T-helper 2 cell (primary cell): ENCODE results near the gene FTMT.
"Not testable (repeated sequence)": the region's sequence is repeated elsewhere in the genome, so short reads cannot be mapped to it uniquely, and the experiment has no call there.

Experiments
- DNase-seq, 5 experiments: peaks; one replicate each; pipeline versions ENCODE4 v3.0.0 to v3.0.0-alpha.2; 2012 to 2022
- total RNA-seq, 2 donors: gene quantifications; one replicate each; lab custom pipeline; 2026; lab: John Stamatoyannopoulos, UW

The FTMT gene
- total RNA-seq: 0 reads per million in 2 donors

GRCh38 chr5:121851643-121852574 is at the start of gene FTMT:
TSS of gene FTMT (plus strand) at chr5:121851882. CDS start at chr5:121851964, 82 bp downstream.
- DNase-seq: no peak

GRCh38 chr5:121805251-121805650 is 46.4 kb upstream of the FTMT start:
- not testable (repeated sequence) for DNase-seq

GRCh38 chr5:121805911-121806310 is 45.8 kb upstream of the FTMT start:
- no peak for DNase-seq

GRCh38 chr5:121816164-121816563 is 35.5 kb upstream of the FTMT start:
- DNase-seq: no peak

- no peak for DNase-seq
Measured at GRCh38 chr5:121819682-121820261, 31.9 kb upstream of the FTMT start.

- no peak for DNase-seq
Measured at GRCh38 chr5:121833617-121834016, 18.1 kb upstream of the FTMT start.

- DNase-seq: no peak
Measured at GRCh38 chr5:121834021-121834420, 17.7 kb upstream of the FTMT start.

- DNase-seq: no peak
Measured at GRCh38 chr5:121841892-121842291, 9.8 kb upstream of the FTMT start.

- no peak for DNase-seq
Measured at GRCh38 chr5:121850272-121850671, 1.4 kb upstream of the FTMT start.

- DNase-seq: no peak
Measured at GRCh38 chr5:121853850-121854249, 2.2 kb downstream of the FTMT start.

- no peak for DNase-seq
Measured at GRCh38 chr5:121862801-121863200, 11.1 kb downstream of the FTMT start.

GRCh38 chr5:121863753-121864285 is 12.1 kb downstream of the FTMT start:
- no peak for DNase-seq

GRCh38 chr5:121867403-121867802 is 15.7 kb downstream of the FTMT start:
- no peak for DNase-seq

- DNase-seq: no peak
Measured at GRCh38 chr5:121870489-121870888, 18.8 kb downstream of the FTMT start.

GRCh38 chr5:121872856-121873255 is 21.2 kb downstream of the FTMT start:
- DNase-seq: no peak

- no peak for DNase-seq
Measured at GRCh38 chr5:121873409-121873808, 21.7 kb downstream of the FTMT start.

- DNase-seq: no peak
Measured at GRCh38 chr5:121885630-121886029, 33.9 kb downstream of the FTMT start.

GRCh38 chr5:121887727-121888126 is 36.0 kb downstream of the FTMT start:
- DNase-seq: no peak

GRCh38 chr5:121890297-121890858 is 38.7 kb downstream of the FTMT start:
- no peak for DNase-seq

- no peak for DNase-seq
Measured at GRCh38 chr5:121897341-121897740, 45.7 kb downstream of the FTMT start.

GRCh38 chr5:121899346-121899745 is 47.7 kb downstream of the FTMT start:
- DNase-seq: no peak
